Measurements from ENCODE around the gene PPP1R14C.
A peak's percentile ranks its signal among the peaks of the same experiment; 100 is the strongest.

Gene PPP1R14C

GRCh38 chr6:150123645-150124044, 19.2 kb upstream of the PPP1R14C start:
- H3K4me3 ChIP-seq (ENCODE audit: low read depth, low read length), result no peak overlapping the region
- DNase-seq (ENCODE audit: low read depth), result no peak
- TF ChIP-seq, protein P1, sequence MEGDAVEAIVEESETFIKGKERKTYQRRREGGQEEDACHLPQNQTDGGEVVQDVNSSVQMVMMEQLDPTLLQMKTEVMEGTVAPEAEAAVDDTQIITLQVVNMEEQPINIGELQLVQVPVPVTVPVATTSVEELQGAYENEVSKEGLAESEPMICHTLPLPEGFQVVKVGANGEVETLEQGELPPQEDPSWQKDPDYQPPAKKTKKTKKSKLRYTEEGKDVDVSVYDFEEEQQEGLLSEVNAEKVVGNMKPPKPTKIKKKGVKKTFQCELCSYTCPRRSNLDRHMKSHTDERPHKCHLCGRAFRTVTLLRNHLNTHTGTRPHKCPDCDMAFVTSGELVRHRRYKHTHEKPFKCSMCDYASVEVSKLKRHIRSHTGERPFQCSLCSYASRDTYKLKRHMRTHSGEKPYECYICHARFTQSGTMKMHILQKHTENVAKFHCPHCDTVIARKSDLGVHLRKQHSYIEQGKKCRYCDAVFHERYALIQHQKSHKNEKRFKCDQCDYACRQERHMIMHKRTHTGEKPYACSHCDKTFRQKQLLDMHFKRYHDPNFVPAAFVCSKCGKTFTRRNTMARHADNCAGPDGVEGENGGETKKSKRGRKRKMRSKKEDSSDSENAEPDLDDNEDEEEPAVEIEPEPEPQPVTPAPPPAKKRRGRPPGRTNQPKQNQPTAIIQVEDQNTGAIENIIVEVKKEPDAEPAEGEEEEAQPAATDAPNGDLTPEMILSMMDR (IDR thresholded peaks at IDR 0.05; ENCODE audit: control insufficient read depth, extremely low read depth, insufficient read depth), result no peak

GRCh38 chr6:150124235-150124634, 18.6 kb upstream of the PPP1R14C start:
- DNase-seq (ENCODE audit: low read depth), result no peak
- TF ChIP-seq, protein P1 (IDR thresholded peaks at IDR 0.05; ENCODE audit: control insufficient read depth, extremely low read depth, insufficient read depth), result no peak

GRCh38 chr6:150126641-150127291, 16.1 kb upstream of the PPP1R14C start:
- DNase-seq (ENCODE audit: low read depth), result no peak
- TF ChIP-seq, protein P1 (IDR thresholded peaks at IDR 0.05; ENCODE audit: control insufficient read depth, extremely low read depth, insufficient read depth), result no peak
- H3K4me3 ChIP-seq (ENCODE audit: low read depth, low read length), result no peak overlapping the region

More at GRCh38 chr6:150124235-150124634, 18.6 kb upstream of the PPP1R14C start:
- no peak overlapping the region for H3K4me3 ChIP-seq (ENCODE audit: low read depth, low read length)

DNA sequence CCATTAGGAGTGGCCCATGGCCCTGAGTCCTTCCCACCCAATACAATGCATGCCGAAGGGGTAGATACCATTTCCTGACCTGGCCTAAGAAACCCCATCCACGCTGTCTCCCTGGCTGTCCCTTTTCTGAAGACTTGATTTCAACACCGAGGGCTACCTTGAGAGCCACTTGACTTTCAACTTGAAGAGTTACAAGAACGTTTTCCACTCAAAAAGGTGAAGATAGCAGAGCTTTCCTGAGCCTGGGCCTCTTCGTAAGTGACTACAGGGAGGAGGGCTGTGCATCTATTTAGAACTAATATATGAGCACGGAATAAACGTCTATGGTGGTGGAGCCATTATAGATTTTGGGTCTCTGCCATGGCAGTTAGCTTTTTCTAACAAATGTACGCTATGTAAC, 14.4 kb upstream of the PPP1R14C start:
- TF ChIP-seq, protein P1 (IDR thresholded peaks at IDR 0.05; ENCODE audit: control insufficient read depth, extremely low read depth, insufficient read depth), result no peak
- no peak for DNase-seq (ENCODE audit: low read depth)
- H3K4me3 ChIP-seq (ENCODE audit: low read depth, low read length), result no peak overlapping the region

- DNase-seq (ENCODE audit: low read depth), result peak; percentile 71
- TF ChIP-seq, protein P1 (IDR thresholded peaks at IDR 0.05; ENCODE audit: control insufficient read depth, extremely low read depth, insufficient read depth), result no peak
- H3K4me3 ChIP-seq (ENCODE audit: low read depth, low read length), result no peak overlapping the region
Observed at GRCh38 chr6:150129616-150130505, 13.0 kb upstream of the PPP1R14C start.

GRCh38 chr6:150133686-150134085, 9.2 kb upstream of the PPP1R14C start:
- TF ChIP-seq, protein P1 (IDR thresholded peaks at IDR 0.05; ENCODE audit: control insufficient read depth, extremely low read depth, insufficient read depth), result no peak
- H3K4me3 ChIP-seq (ENCODE audit: low read depth, low read length), result no peak overlapping the region
- DNase-seq (ENCODE audit: low read depth), result no peak
